K562 (cell line): ENCODE measurements around the gene KCNJ10.

Experiments
- CHCHD3 ChIP-seq: fragments of 250-450 bp; sonication (Bioruptor Pico); IDR thresholded peaks from 2 replicates; pipeline ENCODE4 v2.1.2; 2022; ENCODE audit warnings: mild to moderate bottlenecking
- MED1 ChIP-seq: sonication (generic); formaldehyde crosslinking; IDR thresholded peaks from 2 replicates; pipeline ENCODE4 v1.8.1; 2023; ENCODE audit warnings: missing genetic modification reagents, borderline replicate concordance
- PURB ChIP-seq: sonication (generic); formaldehyde crosslinking; IDR thresholded peaks from 2 replicates; pipeline ENCODE4 v1.9.0; 2021; ENCODE audit warnings: low read depth, mild to moderate bottlenecking, missing genetic modification reagents
- SRSF9 ChIP-seq: fragments of 200-400 bp; formaldehyde crosslinking; IDR thresholded peaks from 2 replicates; pipeline ENCODE4 v1.6.1; 2017; ENCODE audit warnings: low read depth, low read length, borderline replicate concordance
- TEAD4 ChIP-seq, 2 experiments: sonication (generic) in 1 of 2; formaldehyde crosslinking in 1 of 2; IDR thresholded peaks; 2 replicates each; pipeline versions ENCODE4 v1.6.1 to v1.8.0; 2012 to 2022; ENCODE audit warnings: borderline replicate concordance in 1 of 2, inconsistent platforms in 1 of 2, low read length in 1 of 2, mild to moderate bottlenecking in 1 of 2, missing genetic modification reagents in 1 of 2
- ZNF57 ChIP-seq: fragments of 450-650 bp; formaldehyde crosslinking; IDR thresholded peaks from 2 replicates; pipeline ENCODE4 v1.4.0; 2020; ENCODE audit warnings: mild to moderate bottlenecking, moderate library complexity
- ZNF830 ChIP-seq: fragments of 250-450 bp; sonication (Bioruptor Pico); IDR thresholded peaks from 2 replicates; pipeline ENCODE4 v1.5.0; 2021; ENCODE audit warnings: mild to moderate bottlenecking
- TF ChIP-seq, protein P1 (sequence below), 2 experiments: fragments of 450-650 bp; formaldehyde crosslinking in 1 of 2; IDR thresholded peaks; 2 replicates each; pipeline versions ENCODE4 v1.4.0 to v1.6.1; 2014 to 2020; ENCODE audit warnings: mild to moderate bottlenecking in 2 of 2, borderline replicate concordance in 1 of 2, low read depth in 1 of 2
- TF ChIP-seq, protein P2 (sequence below), 2 experiments: IDR thresholded peaks in 1 of 2; conservative IDR thresholded peaks in 1 of 2; 2 replicates each; pipeline ENCODE4 v1.6.1; 2016; ENCODE audit warnings: low read depth in 2 of 2, mild to moderate bottlenecking in 1 of 2, missing compliant biosample characterization in 1 of 2, missing genetic modification characterization in 1 of 2, moderate library complexity in 1 of 2
- TF ChIP-seq, protein P3 (sequence below), 3 experiments: IDR thresholded peaks in 2 of 3; conservative IDR thresholded peaks in 1 of 3; 2 replicates each; pipeline ENCODE4 v1.5.1; 2011 to 2012; ENCODE audit warnings: low read length in 3 of 3, mild to moderate bottlenecking in 3 of 3, control low read depth in 2 of 3, improper control_type of control experiment in 1 of 3, inconsistent platforms in 1 of 3, low read depth in 1 of 3, mixed read lengths in 1 of 3, moderate library complexity in 1 of 3; ENCODE audit not compliant: insufficient read depth in 2 of 3

DNA sequence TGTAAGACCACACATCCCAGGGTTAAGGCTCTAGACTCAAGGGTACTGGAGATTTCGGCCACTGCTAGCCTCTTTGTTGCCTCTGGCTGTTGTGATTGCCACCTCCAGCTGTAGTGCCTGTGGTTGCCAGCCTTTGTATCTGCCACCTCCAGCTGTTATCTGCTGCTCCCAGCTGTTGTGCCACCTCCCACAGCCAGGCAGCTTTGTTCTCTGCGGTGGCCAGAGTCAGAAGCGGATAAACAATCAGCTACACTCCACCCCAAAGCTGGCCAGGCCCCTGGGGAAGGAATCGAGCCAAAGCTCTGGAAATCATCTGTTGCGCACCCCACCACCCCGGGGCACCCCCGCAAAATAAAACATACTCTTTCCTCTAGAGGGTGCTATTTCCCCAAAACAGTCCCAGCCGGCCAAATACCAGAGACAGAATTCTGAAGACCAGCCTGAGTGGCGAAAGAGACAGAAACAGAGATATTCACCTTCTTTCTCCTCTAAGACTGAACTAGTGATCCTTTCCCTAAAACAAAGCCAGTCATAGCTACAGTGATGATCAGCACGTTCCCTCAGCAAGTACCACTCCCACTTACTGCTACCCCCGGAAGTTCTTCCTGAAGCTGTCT, 23.4 kb downstream of the KCNJ10 start:
- TF ChIP-seq, protein P1, sequence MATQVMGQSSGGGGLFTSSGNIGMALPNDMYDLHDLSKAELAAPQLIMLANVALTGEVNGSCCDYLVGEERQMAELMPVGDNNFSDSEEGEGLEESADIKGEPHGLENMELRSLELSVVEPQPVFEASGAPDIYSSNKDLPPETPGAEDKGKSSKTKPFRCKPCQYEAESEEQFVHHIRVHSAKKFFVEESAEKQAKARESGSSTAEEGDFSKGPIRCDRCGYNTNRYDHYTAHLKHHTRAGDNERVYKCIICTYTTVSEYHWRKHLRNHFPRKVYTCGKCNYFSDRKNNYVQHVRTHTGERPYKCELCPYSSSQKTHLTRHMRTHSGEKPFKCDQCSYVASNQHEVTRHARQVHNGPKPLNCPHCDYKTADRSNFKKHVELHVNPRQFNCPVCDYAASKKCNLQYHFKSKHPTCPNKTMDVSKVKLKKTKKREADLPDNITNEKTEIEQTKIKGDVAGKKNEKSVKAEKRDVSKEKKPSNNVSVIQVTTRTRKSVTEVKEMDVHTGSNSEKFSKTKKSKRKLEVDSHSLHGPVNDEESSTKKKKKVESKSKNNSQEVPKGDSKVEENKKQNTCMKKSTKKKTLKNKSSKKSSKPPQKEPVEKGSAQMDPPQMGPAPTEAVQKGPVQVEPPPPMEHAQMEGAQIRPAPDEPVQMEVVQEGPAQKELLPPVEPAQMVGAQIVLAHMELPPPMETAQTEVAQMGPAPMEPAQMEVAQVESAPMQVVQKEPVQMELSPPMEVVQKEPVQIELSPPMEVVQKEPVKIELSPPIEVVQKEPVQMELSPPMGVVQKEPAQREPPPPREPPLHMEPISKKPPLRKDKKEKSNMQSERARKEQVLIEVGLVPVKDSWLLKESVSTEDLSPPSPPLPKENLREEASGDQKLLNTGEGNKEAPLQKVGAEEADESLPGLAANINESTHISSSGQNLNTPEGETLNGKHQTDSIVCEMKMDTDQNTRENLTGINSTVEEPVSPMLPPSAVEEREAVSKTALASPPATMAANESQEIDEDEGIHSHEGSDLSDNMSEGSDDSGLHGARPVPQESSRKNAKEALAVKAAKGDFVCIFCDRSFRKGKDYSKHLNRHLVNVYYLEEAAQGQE (IDR thresholded peaks at IDR 0.05; ENCODE audit: borderline replicate concordance), result peak; percentile 32
- TF ChIP-seq, protein P1 (CRISPR knock-in tag; IDR thresholded peaks at IDR 0.05; ENCODE audit: low read depth), result no peak
- TF ChIP-seq, protein P2, sequence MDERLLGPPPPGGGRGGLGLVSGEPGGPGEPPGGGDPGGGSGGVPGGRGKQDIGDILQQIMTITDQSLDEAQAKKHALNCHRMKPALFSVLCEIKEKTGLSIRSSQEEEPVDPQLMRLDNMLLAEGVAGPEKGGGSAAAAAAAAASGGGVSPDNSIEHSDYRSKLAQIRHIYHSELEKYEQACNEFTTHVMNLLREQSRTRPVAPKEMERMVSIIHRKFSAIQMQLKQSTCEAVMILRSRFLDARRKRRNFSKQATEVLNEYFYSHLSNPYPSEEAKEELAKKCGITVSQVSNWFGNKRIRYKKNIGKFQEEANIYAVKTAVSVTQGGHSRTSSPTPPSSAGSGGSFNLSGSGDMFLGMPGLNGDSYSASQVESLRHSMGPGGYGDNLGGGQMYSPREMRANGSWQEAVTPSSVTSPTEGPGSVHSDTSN (CRISPR knock-in tag; IDR thresholded peaks at IDR 0.05; ENCODE audit: low read depth), result no peak
- TF ChIP-seq, protein P2 (tag; conservative IDR thresholded peaks at IDR 0.05; ENCODE audit: low read depth), result peak; percentile 30; the same call in 1 of the 2 replicates
- TF ChIP-seq ZNF57 (CRISPR knock-in tag) (no peak), PURB (CRISPR knock-in tag) (no peak), MED1 (CRISPR knock-in tag) (no peak), SRSF9 (no peak), CHCHD3 (CRISPR knock-in tag) (no peak), ZNF830 (CRISPR knock-in tag) (no peak), TEAD4 (IDR thresholded peaks at IDR 0.05; ENCODE audit: low read length) (peak; percentile 100), TEAD4 (CRISPR knock-in tag; IDR thresholded peaks at IDR 0.05; ENCODE audit: borderline replicate concordance) (no peak)
- TF ChIP-seq, protein P3, sequence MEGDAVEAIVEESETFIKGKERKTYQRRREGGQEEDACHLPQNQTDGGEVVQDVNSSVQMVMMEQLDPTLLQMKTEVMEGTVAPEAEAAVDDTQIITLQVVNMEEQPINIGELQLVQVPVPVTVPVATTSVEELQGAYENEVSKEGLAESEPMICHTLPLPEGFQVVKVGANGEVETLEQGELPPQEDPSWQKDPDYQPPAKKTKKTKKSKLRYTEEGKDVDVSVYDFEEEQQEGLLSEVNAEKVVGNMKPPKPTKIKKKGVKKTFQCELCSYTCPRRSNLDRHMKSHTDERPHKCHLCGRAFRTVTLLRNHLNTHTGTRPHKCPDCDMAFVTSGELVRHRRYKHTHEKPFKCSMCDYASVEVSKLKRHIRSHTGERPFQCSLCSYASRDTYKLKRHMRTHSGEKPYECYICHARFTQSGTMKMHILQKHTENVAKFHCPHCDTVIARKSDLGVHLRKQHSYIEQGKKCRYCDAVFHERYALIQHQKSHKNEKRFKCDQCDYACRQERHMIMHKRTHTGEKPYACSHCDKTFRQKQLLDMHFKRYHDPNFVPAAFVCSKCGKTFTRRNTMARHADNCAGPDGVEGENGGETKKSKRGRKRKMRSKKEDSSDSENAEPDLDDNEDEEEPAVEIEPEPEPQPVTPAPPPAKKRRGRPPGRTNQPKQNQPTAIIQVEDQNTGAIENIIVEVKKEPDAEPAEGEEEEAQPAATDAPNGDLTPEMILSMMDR (IDR thresholded peaks at IDR 0.05 in 2 of 3, conservative IDR thresholded peaks at IDR 0.05 in 1 of 3; ENCODE audit: insufficient read depth in 2 of 3, low read depth in 1 of 3, low read length in 3 of 3), result peak; percentile 76 to 90 (median 81)
